Neuronal stem cell (in vitro differentiated cells): ENCODE measurements around the gene BMPR2.

ENCODE experiments used
- DNase-seq: peaks from one replicate; pipeline ENCODE4 v3.0.0-alpha.2; 2013; ENCODE audit warnings: low spot score
- H2AFZ ChIP-seq: one replicate; pipeline ENCODE4 v1.6.1; 2013; ENCODE audit warnings: mild to moderate bottlenecking, low read length, inconsistent platforms
- H2AK5ac ChIP-seq: 2 replicates; pipeline ENCODE4 v1.6.1; 2013; ENCODE audit warnings: low read depth, mild to moderate bottlenecking, inconsistent platforms, low read length, moderate library complexity, mixed read lengths
- H2BK120ac ChIP-seq: 2 replicates; pipeline ENCODE4 v1.6.1; 2013; ENCODE audit warnings: low read depth, mild to moderate bottlenecking, inconsistent platforms, low read length, moderate library complexity, mixed read lengths
- H2BK12ac ChIP-seq: one replicate; pipeline ENCODE4 v1.6.1; 2013; ENCODE audit warnings: low read length, inconsistent platforms
- H2BK15ac ChIP-seq: 2 replicates; pipeline ENCODE4 v1.6.1; 2013; ENCODE audit warnings: mild to moderate bottlenecking, low read length, inconsistent platforms, mixed read lengths
- H2BK5ac ChIP-seq: one replicate; pipeline ENCODE4 v1.6.1; 2013; ENCODE audit warnings: inconsistent platforms, mild to moderate bottlenecking, low read length, moderate library complexity
- H3K14ac ChIP-seq: one replicate; pipeline ENCODE4 v1.6.1; 2013; ENCODE audit warnings: low read length, inconsistent platforms
- H3K18ac ChIP-seq: 2 replicates; pipeline ENCODE4 v1.6.1; 2013; ENCODE audit warnings: low read length, inconsistent platforms
- H3K23ac ChIP-seq: 2 replicates; pipeline ENCODE4 v1.6.1; 2013; ENCODE audit warnings: low read depth, mild to moderate bottlenecking, mixed read lengths, low read length, inconsistent platforms; ENCODE audit not compliant: poor library complexity
- H3K27ac ChIP-seq: replicated peaks from 3 replicates; pipeline ENCODE4 v1.5.1; 2013; ENCODE audit warnings: low read length, inconsistent platforms
- H3K27me3 ChIP-seq, 3 experiments: 2 replicates each; pipeline ENCODE4 v1.6.1; 2013; ENCODE audit warnings: low read length in 3 of 3, mild to moderate bottlenecking in 2 of 3, inconsistent platforms in 1 of 3, low read depth in 1 of 3, mixed read lengths in 1 of 3, moderate library complexity in 1 of 3; ENCODE audit not compliant: control insufficient read depth in 3 of 3, insufficient read depth in 3 of 3
- H3K36me3 ChIP-seq, 2 donors: replicated peaks in 1 of 2; 2 replicates each; pipeline ENCODE4 v1.6.1; 2013; ENCODE audit warnings: low read length in 2 of 2; ENCODE audit not compliant: control insufficient read depth in 2 of 2, insufficient read depth in 2 of 2
- H3K4ac ChIP-seq: 2 replicates; pipeline ENCODE4 v1.6.1; 2013; ENCODE audit warnings: inconsistent platforms, mild to moderate bottlenecking, low read length, moderate library complexity
- H3K4me1 ChIP-seq, 2 donors: 1 replicate in 1 of 2; 2 replicates in 1 of 2; pipeline ENCODE4 v1.6.1; 2013; ENCODE audit warnings: low read length in 2 of 2, low read depth in 1 of 2; ENCODE audit not compliant: control insufficient read depth in 2 of 2, insufficient read depth in 1 of 2
- H3K4me2 ChIP-seq: one replicate; pipeline ENCODE4 v1.6.1; 2013; ENCODE audit warnings: mild to moderate bottlenecking, low read length, inconsistent platforms; ENCODE audit not compliant: insufficient read depth, poor library complexity, severe bottlenecking
- H3K4me3 ChIP-seq, 2 donors: 2 replicates each; pipeline ENCODE4 v1.5.1; 2013; ENCODE audit warnings: low read length in 2 of 2, mild to moderate bottlenecking in 2 of 2, inconsistent platforms in 1 of 2, moderate library complexity in 1 of 2
- H3K79me1 ChIP-seq: one replicate; pipeline ENCODE4 v1.6.1; 2013; ENCODE audit warnings: low read depth, mild to moderate bottlenecking, inconsistent platforms, low read length, moderate library complexity
- H3K9ac ChIP-seq: one replicate; pipeline ENCODE4 v1.6.1; 2013; ENCODE audit warnings: mild to moderate bottlenecking, low read depth, low read length, inconsistent platforms; ENCODE audit not compliant: poor library complexity
- H3K9me3 ChIP-seq, 2 donors: replicated peaks in 1 of 2; 2 replicates each; pipeline versions ENCODE3 to v1.6.1; 2013; ENCODE audit warnings: low read length in 2 of 2, mild to moderate bottlenecking in 2 of 2, inconsistent platforms in 1 of 2, low read depth in 1 of 2, mixed read lengths in 1 of 2, moderate library complexity in 1 of 2; ENCODE audit not compliant: control insufficient read depth in 2 of 2, insufficient read depth in 1 of 2
- H4K8ac ChIP-seq: one replicate; pipeline ENCODE4 v1.6.1; 2013; ENCODE audit warnings: low read depth, mild to moderate bottlenecking, inconsistent platforms, low read length, moderate library complexity
- H4K91ac ChIP-seq: one replicate; pipeline ENCODE4 v1.6.1; 2013; ENCODE audit warnings: low read length, low read depth, mild to moderate bottlenecking, inconsistent platforms; ENCODE audit not compliant: poor library complexity
- WGBS, 2 donors: extraction: QIAGEN DNeasy Blood & Tissue Kit; methylation state at CpG; one replicate each; pipeline ENCODE4 v1.1.7; 2013; ENCODE audit warnings: missing lambda C conversion rate in 2 of 2, mixed read lengths in 1 of 2; ENCODE audit not compliant: insufficient read length in 2 of 2, insufficient replicate concordance in 1 of 2; ENCODE audit errors: extremely low coverage in 2 of 2; 5-methylcytosine and 5-hydroxymethylcytosine counted together

BMPR2 gene

DNA sequence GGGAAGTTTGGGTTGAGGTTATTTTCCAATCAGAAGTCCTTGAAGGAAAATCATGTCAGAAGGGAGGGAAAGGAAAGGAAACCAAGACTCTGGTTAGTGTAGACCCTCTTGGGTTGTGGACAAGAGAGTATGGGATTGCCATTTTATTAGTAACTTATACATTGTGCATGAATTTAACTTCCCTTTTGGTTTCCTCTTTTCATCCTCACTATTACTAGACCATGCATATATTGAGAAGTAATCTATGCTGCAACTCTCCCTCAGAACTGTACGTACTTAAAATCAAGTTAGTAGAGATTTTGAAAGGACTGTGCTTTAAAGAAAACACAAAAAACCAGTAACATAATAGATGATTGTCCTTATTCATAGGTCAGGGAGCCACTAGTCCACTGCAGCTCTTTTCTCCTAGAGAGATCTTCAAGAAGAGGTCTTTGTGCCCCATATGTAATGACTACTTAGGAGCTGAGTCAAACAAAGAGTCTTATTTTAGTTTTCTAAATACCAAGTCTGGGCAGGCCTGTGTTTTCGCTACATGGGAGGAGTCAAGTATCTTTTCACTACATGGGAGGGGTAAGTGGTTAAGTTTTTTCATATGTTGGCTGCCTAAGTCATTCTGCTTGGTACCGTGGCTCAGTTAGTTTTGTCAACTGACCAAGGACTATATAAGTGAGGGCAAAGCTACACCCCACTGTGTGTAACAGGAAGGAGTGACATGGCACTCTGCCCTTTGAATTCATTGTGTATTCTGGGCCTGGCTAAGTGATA, 233.4 kb downstream of the BMPR2 start:
- no peaks in the 10 kb centered on the region for H3K36me3 ChIP-seq
- H3K9me3 ChIP-seq: no peaks in the 10 kb centered on the region
- H2BK120ac ChIP-seq: no peak overlapping the region
- no peak overlapping the region for H4K8ac ChIP-seq
- no peak overlapping the region for H3K27ac ChIP-seq
- no peak overlapping the region for H3K14ac ChIP-seq
- no peak overlapping the region for H3K4me2 ChIP-seq
- H3K4ac ChIP-seq: no peak overlapping the region
- H4K91ac ChIP-seq: no peak overlapping the region
- H2AFZ ChIP-seq: peak overlapping the region; percentile 47
- no peak overlapping the region for H3K9ac ChIP-seq
- H2BK5ac ChIP-seq: no peak overlapping the region
- no peak overlapping the region for H3K23ac ChIP-seq
- H2BK12ac ChIP-seq: no peak overlapping the region
- no peak overlapping the region for H2BK15ac ChIP-seq
- no peak overlapping the region for H2AK5ac ChIP-seq
- no peak for DNase-seq
- H3K18ac ChIP-seq: no peak overlapping the region
- H3K4me3 ChIP-seq: no peak overlapping the region
- no peaks in the 10 kb centered on the region for H3K79me1 ChIP-seq
- H3K27me3 ChIP-seq: no peaks in the 10 kb centered on the region
- H3K4me1 ChIP-seq: peaks cover 2 to 12% of the 10 kb centered on the region in 2 donors
- no CpG with 5 or more reads among the region's 3 CpGs for WGBS, 2 donors

DNA sequence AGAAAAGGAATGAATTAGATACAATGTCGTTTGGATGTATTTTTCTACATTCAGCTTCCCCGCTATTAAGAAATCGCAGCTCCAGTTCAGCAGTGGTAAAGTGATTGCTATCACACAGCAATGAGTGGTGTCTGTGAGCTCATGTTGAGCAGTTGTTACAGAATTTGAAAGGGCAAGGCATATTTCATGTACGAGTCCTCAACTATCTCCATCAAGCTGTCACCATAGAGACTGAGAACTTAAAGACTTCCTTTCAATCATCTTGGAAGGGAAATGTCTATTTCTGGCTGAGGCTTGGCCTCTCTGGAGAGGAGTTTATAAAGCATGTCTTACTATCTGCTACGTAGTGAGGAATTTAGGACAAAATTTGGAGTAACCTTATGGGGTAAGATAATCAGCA, 234.3 kb downstream of the BMPR2 start:
- Histone ChIP-seq H3K9me3 (no peaks in the 10 kb centered on the region), H3K36me3 (no peaks in the 10 kb centered on the region), H2AK5ac (no peak overlapping the region), H3K23ac (no peak overlapping the region), H4K91ac (no peak overlapping the region), H3K4ac (no peak overlapping the region), H2BK15ac (no peak overlapping the region), H3K18ac (no peak overlapping the region), H3K79me1 (no peaks in the 10 kb centered on the region), H3K4me1 (peaks cover 2 to 12% of the 10 kb centered on the region in 2 donors), H3K4me3 (no peak overlapping the region), H3K27me3 (no peaks in the 10 kb centered on the region), H2BK5ac (no peak overlapping the region), H3K9ac (no peak overlapping the region), H2AFZ (peak overlapping the region; percentile 47), H3K14ac (no peak overlapping the region), H2BK12ac (no peak overlapping the region), H3K27ac (no peak overlapping the region), H4K8ac (no peak overlapping the region), H2BK120ac (no peak overlapping the region), H3K4me2 (no peak overlapping the region)
- WGBS, 2 donors: no CpG with 5 or more reads among the region's 5 CpGs
- DNase-seq: no peak

DNA sequence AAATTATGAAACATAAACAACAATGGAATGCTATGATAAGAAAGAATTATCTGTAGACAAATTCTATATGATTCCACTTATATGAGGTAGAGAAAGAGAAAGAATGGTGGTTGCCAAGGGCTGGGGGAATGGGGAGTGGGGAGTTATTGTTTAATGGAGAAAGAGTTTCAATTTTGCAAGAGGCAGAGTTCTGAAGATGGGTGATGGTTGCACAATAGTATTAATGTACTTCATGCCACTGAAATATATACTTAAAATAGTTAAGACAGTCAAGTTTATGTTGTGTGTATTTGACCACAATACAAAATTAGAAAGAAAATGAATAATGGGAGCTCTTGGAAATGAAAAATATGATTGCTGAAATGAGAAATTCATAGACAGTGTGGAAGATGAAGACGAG, 236.0 kb downstream of the BMPR2 start:
- no peak for DNase-seq

DNA sequence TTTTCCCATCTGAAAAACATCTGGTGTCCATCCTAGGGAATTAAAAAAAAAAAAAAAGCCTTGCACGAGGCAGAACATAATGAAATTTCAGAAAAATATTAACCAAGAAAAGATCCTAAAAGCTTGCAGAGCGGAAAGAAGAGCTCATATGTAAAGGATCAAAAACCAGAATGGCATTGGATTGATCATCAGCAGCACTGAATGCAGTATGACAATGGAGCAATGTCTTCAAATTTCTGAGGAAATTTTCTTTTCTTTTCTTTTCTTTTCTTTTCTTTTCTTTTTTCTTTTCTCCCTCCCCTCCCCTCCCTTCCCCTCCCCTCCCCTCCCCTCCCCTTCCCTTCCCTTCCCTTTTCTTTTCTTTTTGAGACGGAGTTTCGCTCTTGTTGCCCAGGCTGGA, 237.4 kb downstream of the BMPR2 start:
- Histone ChIP-seq H2BK120ac (no peak overlapping the region), H3K4me2 (no peak overlapping the region), H3K9me3 (no peaks in the 10 kb centered on the region), H3K9ac (no peak overlapping the region), H3K4ac (no peak overlapping the region), H3K23ac (no peak overlapping the region), H4K91ac (no peak overlapping the region), H3K27ac (no peak overlapping the region), H3K4me1 (peaks cover 2 to 12% of the 10 kb centered on the region in 2 donors), H2AFZ (no peak overlapping the region), H3K18ac (no peak overlapping the region), H3K4me3 (no peak overlapping the region), H2BK5ac (no peak overlapping the region), H3K14ac (no peak overlapping the region), H2BK15ac (no peak overlapping the region), H3K36me3 (no peaks in the 10 kb centered on the region), H2BK12ac (no peak overlapping the region), H3K27me3 (no peaks in the 10 kb centered on the region), H4K8ac (no peak overlapping the region), H3K79me1 (no peaks in the 10 kb centered on the region), H2AK5ac (no peak overlapping the region)
- no CpG with 5 or more reads among the region's 4 CpGs for WGBS, 2 donors
- no peak for DNase-seq

More for the DNA sequence above, 236.0 kb downstream of the BMPR2 start:
- H3K18ac ChIP-seq: no peak overlapping the region
- no CpG with 5 or more reads among the region's 1 CpG for WGBS, 2 donors
- H3K23ac ChIP-seq: no peak overlapping the region
- H2AFZ ChIP-seq: no peak overlapping the region
- H4K91ac ChIP-seq: no peak overlapping the region
- H3K27ac ChIP-seq: no peak overlapping the region
- no peak overlapping the region for H3K4ac ChIP-seq
- no peak overlapping the region for H2AK5ac ChIP-seq
- no peak overlapping the region for H2BK15ac ChIP-seq
- H3K4me1 ChIP-seq: peaks cover 2 to 12% of the 10 kb centered on the region in 2 donors
- H3K4me3 ChIP-seq: no peak overlapping the region
- no peak overlapping the region for H2BK5ac ChIP-seq
- H3K14ac ChIP-seq: no peak overlapping the region
- no peaks in the 10 kb centered on the region for H3K9me3 ChIP-seq
- H2BK120ac ChIP-seq: no peak overlapping the region
- H2BK12ac ChIP-seq: no peak overlapping the region
- no peaks in the 10 kb centered on the region for H3K36me3 ChIP-seq
- H3K79me1 ChIP-seq: no peaks in the 10 kb centered on the region
- H4K8ac ChIP-seq: no peak overlapping the region
- no peaks in the 10 kb centered on the region for H3K27me3 ChIP-seq
- H3K9ac ChIP-seq: no peak overlapping the region
- H3K4me2 ChIP-seq: no peak overlapping the region
